ENCODE data around the gene AK6.
A peak's percentile ranks its signal among the peaks of the same experiment; 100 is the strongest.
"Not testable (repeated sequence)": the region's sequence is repeated elsewhere in the genome, so short reads cannot be mapped to it uniquely, and the experiment has no call there.

Gene AK6

GRCh38 chr5:69372394-69372793 is 3.1 kb upstream of the AK6 start:
- peaks cover 16% of the 10 kb centered on the region for H3K36me3 ChIP-seq (ENCODE audit: control insufficient read depth, insufficient read depth, low read length)
- H3K4me1 ChIP-seq (ENCODE audit: control insufficient read depth, insufficient read depth, low read length, poor library complexity, severe bottlenecking), result peaks cover 6% of the 10 kb centered on the region
- H3K27me3 ChIP-seq (replicated peaks; ENCODE audit: control insufficient read depth, insufficient read depth, low read length, poor library complexity, severe bottlenecking), result no peaks in the 10 kb centered on the region
- no peak for DNase-seq
- H3K9me3 ChIP-seq (ENCODE audit: control insufficient read depth, low read length), result no peaks in the 10 kb centered on the region
- H3K27ac ChIP-seq (ENCODE audit: insufficient read depth, low read length, poor library complexity, severe bottlenecking), result no peak overlapping the region
- no peak overlapping the region for H3K4me3 ChIP-seq (ENCODE audit: insufficient read depth, low read depth, low read length, poor library complexity, severe bottlenecking)

- H3K4me1 ChIP-seq (ENCODE audit: control insufficient read depth, insufficient read depth, low read length, poor library complexity, severe bottlenecking); H3K9me3 ChIP-seq (ENCODE audit: control insufficient read depth, low read length); H3K27me3 ChIP-seq (replicated peaks; ENCODE audit: control insufficient read depth, insufficient read depth, low read length, poor library complexity, severe bottlenecking); DNase-seq: not testable (repeated sequence)
- Histone ChIP-seq H3K36me3 (ENCODE audit: control insufficient read depth, insufficient read depth, low read length) (peaks cover 16% of the 10 kb centered on the region), H3K4me3 (ENCODE audit: insufficient read depth, low read depth, low read length, poor library complexity, severe bottlenecking) (peak overlapping the region; percentile 94), H3K27ac (ENCODE audit: insufficient read depth, low read length, poor library complexity, severe bottlenecking) (peak overlapping the region; percentile 99)
Observed at GRCh38 chr5:69370335-69370734, 1.0 kb upstream of the AK6 start.

- Histone ChIP-seq H3K36me3 (ENCODE audit: control insufficient read depth, insufficient read depth, low read length) (peaks cover 22% of the 10 kb centered on the region), H3K27ac (ENCODE audit: insufficient read depth, low read length, poor library complexity, severe bottlenecking) (peak overlapping the region; percentile 99)
- DNase-seq, result peak in 1 of 3 donors; percentile 17
Observed at GRCh38 chr5:69368458-69369339, 621 bp downstream of the AK6 start.

GRCh38 chr5:69367697-69368279 is 1.5 kb downstream of the AK6 start:
- no peaks in the 10 kb centered on the region for H3K9me3 ChIP-seq (ENCODE audit: control insufficient read depth, low read length)
- no peaks in the 10 kb centered on the region for H3K27me3 ChIP-seq (replicated peaks; ENCODE audit: control insufficient read depth, insufficient read depth, low read length, poor library complexity, severe bottlenecking)
- peaks cover 6% of the 10 kb centered on the region for H3K4me1 ChIP-seq (ENCODE audit: control insufficient read depth, insufficient read depth, low read length, poor library complexity, severe bottlenecking)
- peaks cover 22% of the 10 kb centered on the region for H3K36me3 ChIP-seq (ENCODE audit: control insufficient read depth, insufficient read depth, low read length)
- H3K27ac ChIP-seq (ENCODE audit: insufficient read depth, low read length, poor library complexity, severe bottlenecking), result peak overlapping the region; percentile 99
- no peak overlapping the region for H3K4me3 ChIP-seq (ENCODE audit: insufficient read depth, low read depth, low read length, poor library complexity, severe bottlenecking)
- no peak for DNase-seq

More at GRCh38 chr5:69368458-69369339, 621 bp downstream of the AK6 start:
- peak overlapping the region; percentile 94 for H3K4me3 ChIP-seq (ENCODE audit: insufficient read depth, low read depth, low read length, poor library complexity, severe bottlenecking)
- no peaks in the 10 kb centered on the region for H3K27me3 ChIP-seq (replicated peaks; ENCODE audit: control insufficient read depth, insufficient read depth, low read length, poor library complexity, severe bottlenecking)
- peaks cover 6% of the 10 kb centered on the region for H3K4me1 ChIP-seq (ENCODE audit: control insufficient read depth, insufficient read depth, low read length, poor library complexity, severe bottlenecking)
- no peaks in the 10 kb centered on the region for H3K9me3 ChIP-seq (ENCODE audit: control insufficient read depth, low read length)

GRCh38 chr5:69364850-69365249 is 4.5 kb downstream of the AK6 start:
- Histone ChIP-seq H3K27me3 (replicated peaks; ENCODE audit: control insufficient read depth, insufficient read depth, low read length, poor library complexity, severe bottlenecking) (no peaks in the 10 kb centered on the region), H3K36me3 (ENCODE audit: control insufficient read depth, insufficient read depth, low read length) (peaks cover 26% of the 10 kb centered on the region), H3K4me3 (ENCODE audit: insufficient read depth, low read depth, low read length, poor library complexity, severe bottlenecking) (no peak overlapping the region), H3K4me1 (ENCODE audit: control insufficient read depth, insufficient read depth, low read length, poor library complexity, severe bottlenecking) (peaks cover 6% of the 10 kb centered on the region), H3K9me3 (ENCODE audit: control insufficient read depth, low read length) (no peaks in the 10 kb centered on the region), H3K27ac (ENCODE audit: insufficient read depth, low read length, poor library complexity, severe bottlenecking) (no peak overlapping the region)
- DNase-seq, result no peak

- H3K27ac ChIP-seq (ENCODE audit: insufficient read depth, low read length, poor library complexity, severe bottlenecking), result no peak overlapping the region
- H3K4me1 ChIP-seq (ENCODE audit: control insufficient read depth, insufficient read depth, low read length, poor library complexity, severe bottlenecking), result peaks cover 6% of the 10 kb centered on the region
- H3K9me3 ChIP-seq (ENCODE audit: control insufficient read depth, low read length), result no peaks in the 10 kb centered on the region
- H3K27me3 ChIP-seq (replicated peaks; ENCODE audit: control insufficient read depth, insufficient read depth, low read length, poor library complexity, severe bottlenecking), result no peaks in the 10 kb centered on the region
- no peak for DNase-seq
- no peak overlapping the region for H3K4me3 ChIP-seq (ENCODE audit: insufficient read depth, low read depth, low read length, poor library complexity, severe bottlenecking)
- H3K36me3 ChIP-seq (ENCODE audit: control insufficient read depth, insufficient read depth, low read length), result peaks cover 26% of the 10 kb centered on the region
Observed at GRCh38 chr5:69364414-69364813, 4.9 kb downstream of the AK6 start.

GRCh38 chr5:69360442-69360841 is 8.9 kb downstream of the AK6 start:
- Histone ChIP-seq H3K4me3 (ENCODE audit: insufficient read depth, low read depth, low read length, poor library complexity, severe bottlenecking) (no peak overlapping the region), H3K9me3 (ENCODE audit: control insufficient read depth, low read length) (no peaks in the 10 kb centered on the region), H3K36me3 (ENCODE audit: control insufficient read depth, insufficient read depth, low read length) (peaks cover 30% of the 10 kb centered on the region), H3K27me3 (replicated peaks; ENCODE audit: control insufficient read depth, insufficient read depth, low read length, poor library complexity, severe bottlenecking) (no peaks in the 10 kb centered on the region), H3K4me1 (ENCODE audit: control insufficient read depth, insufficient read depth, low read length, poor library complexity, severe bottlenecking) (no peaks in the 10 kb centered on the region), H3K27ac (ENCODE audit: insufficient read depth, low read length, poor library complexity, severe bottlenecking) (no peak overlapping the region)
- no peak for DNase-seq

- H3K36me3 ChIP-seq (ENCODE audit: control insufficient read depth, insufficient read depth, low read length), result peaks cover 30% of the 10 kb centered on the region
- no peaks in the 10 kb centered on the region for H3K4me1 ChIP-seq (ENCODE audit: control insufficient read depth, insufficient read depth, low read length, poor library complexity, severe bottlenecking)
- DNase-seq, result no peak
Observed at GRCh38 chr5:69359699-69360098, 9.6 kb downstream of the AK6 start.

GRCh38 chr5:69350664-69351063 is 18.7 kb downstream of the AK6 start:
- Histone ChIP-seq H3K27ac (ENCODE audit: insufficient read depth, low read length, poor library complexity, severe bottlenecking) (no peak overlapping the region), H3K27me3 (replicated peaks; ENCODE audit: control insufficient read depth, insufficient read depth, low read length, poor library complexity, severe bottlenecking) (no peaks in the 10 kb centered on the region), H3K9me3 (ENCODE audit: control insufficient read depth, low read length) (no peaks in the 10 kb centered on the region), H3K4me1 (ENCODE audit: control insufficient read depth, insufficient read depth, low read length, poor library complexity, severe bottlenecking) (no peaks in the 10 kb centered on the region), H3K36me3 (ENCODE audit: control insufficient read depth, insufficient read depth, low read length) (peaks cover 25% of the 10 kb centered on the region), H3K4me3 (ENCODE audit: insufficient read depth, low read depth, low read length, poor library complexity, severe bottlenecking) (no peak overlapping the region)
- DNase-seq, result no peak

More at GRCh38 chr5:69359699-69360098, 9.6 kb downstream of the AK6 start:
- Histone ChIP-seq H3K27ac (ENCODE audit: insufficient read depth, low read length, poor library complexity, severe bottlenecking) (no peak overlapping the region), H3K4me3 (ENCODE audit: insufficient read depth, low read depth, low read length, poor library complexity, severe bottlenecking) (no peak overlapping the region), H3K27me3 (replicated peaks; ENCODE audit: control insufficient read depth, insufficient read depth, low read length, poor library complexity, severe bottlenecking) (no peaks in the 10 kb centered on the region), H3K9me3 (ENCODE audit: control insufficient read depth, low read length) (no peaks in the 10 kb centered on the region)

GRCh38 chr5:69343083-69343482 is 26.2 kb downstream of the AK6 start:
- H3K27ac ChIP-seq (ENCODE audit: insufficient read depth, low read length, poor library complexity, severe bottlenecking), result no peak overlapping the region
- no peak overlapping the region for H3K4me3 ChIP-seq (ENCODE audit: insufficient read depth, low read depth, low read length, poor library complexity, severe bottlenecking)
- H3K4me1 ChIP-seq (ENCODE audit: control insufficient read depth, insufficient read depth, low read length, poor library complexity, severe bottlenecking), result no peaks in the 10 kb centered on the region
- H3K36me3 ChIP-seq (ENCODE audit: control insufficient read depth, insufficient read depth, low read length), result no peaks in the 10 kb centered on the region
- no peaks in the 10 kb centered on the region for H3K9me3 ChIP-seq (ENCODE audit: control insufficient read depth, low read length)
- no peaks in the 10 kb centered on the region for H3K27me3 ChIP-seq (replicated peaks; ENCODE audit: control insufficient read depth, insufficient read depth, low read length, poor library complexity, severe bottlenecking)
- DNase-seq, result no peak

All from effector memory CD4-positive, alpha-beta T cell (primary cell).